Retinal pigment epithelial cell (primary cell): ENCODE measurements around the gene BNIP2.

Experiments used
- DNase-seq: peaks from one replicate; pipeline ENCODE4 v3.0.0-alpha.2; 2010; ENCODE audit warnings: low read depth
- H3K4me3 ChIP-seq: 2 replicates; pipeline ENCODE4 v1.5.1; 2011; ENCODE audit warnings: mild to moderate bottlenecking, low read length, control low read depth, moderate library complexity
- CTCF ChIP-seq: conservative IDR thresholded peaks from 2 replicates; pipeline ENCODE4 v1.5.1; 2011; ENCODE audit warnings: low read depth, low read length, control low read depth, inconsistent platforms

The BNIP2 gene

GRCh38 chr15:59688782-59689625 is at the start of gene BNIP2:
Gene BNIP2, minus strand, starts transcription at chr15:59689320. Its CDS starts 6,863 bp downstream, at chr15:59682457.
- peak within 1 kb of the TSS; percentile 96 for H3K4me3 ChIP-seq
- no peak for TF ChIP-seq CTCF
- DNase-seq: peak; percentile 96

GRCh38 chr15:59738676-59739075 is 49.6 kb upstream of the BNIP2 start:
- DNase-seq: no peak
- no peak for TF ChIP-seq CTCF
- no peak overlapping the region for H3K4me3 ChIP-seq

- no peak for DNase-seq
- no peak for TF ChIP-seq CTCF
- no peak overlapping the region for H3K4me3 ChIP-seq
Observed at GRCh38 chr15:59736181-59736580, 47.1 kb upstream of the BNIP2 start.

GRCh38 chr15:59725151-59725486 is 36.0 kb upstream of the BNIP2 start:
- TF ChIP-seq CTCF: no peak
- H3K4me3 ChIP-seq: no peak overlapping the region
- DNase-seq: no peak

- no peak for TF ChIP-seq CTCF
- no peak overlapping the region for H3K4me3 ChIP-seq
Observed at GRCh38 chr15:59723687-59724346, 34.7 kb upstream of the BNIP2 start.

GRCh38 chr15:59722476-59722875 is 33.4 kb upstream of the BNIP2 start:
- no peak for DNase-seq
- no peak overlapping the region for H3K4me3 ChIP-seq
- no peak for TF ChIP-seq CTCF

More at GRCh38 chr15:59723687-59724346, 34.7 kb upstream of the BNIP2 start:
- no peak for DNase-seq

GRCh38 chr15:59722037-59722436 is 32.9 kb upstream of the BNIP2 start:
- no peak overlapping the region for H3K4me3 ChIP-seq
- TF ChIP-seq CTCF: no peak
- DNase-seq: no peak
